Kidney (tissue), 14 donors: ENCODE data around the gene PRODH2. TPM values are rescaled to one million over a fixed set of nuclear protein-coding genes. Genes with fewer than 3 reads are reported as not detected.

Source experiments
- DNase-seq, 5 donors: peaks; one replicate each; pipeline ENCODE4 v3.0.0-alpha.2; 2013 to 2020
- FAIRE-seq: peaks from 2 replicates; lab custom pipeline; 2012; peaks lifted over from hg19 to GRCh38; lab: Jason Lieb, UNC
- H3K27ac ChIP-seq, 2 donors: one replicate each; pipeline ENCODE4 v1.7.0; 2013; ENCODE audit warnings: low read depth in 2 of 2, low read length in 2 of 2, inconsistent platforms in 1 of 2
- H3K27me3 ChIP-seq: one replicate; pipeline ENCODE4 v1.7.1; 2013; ENCODE audit warnings: low read length, inconsistent platforms; ENCODE audit not compliant: control insufficient read depth, insufficient read depth
- H3K36me3 ChIP-seq, 3 donors: one replicate each; pipeline versions ENCODE4 v1.7.0 to v1.7.1; 2013; ENCODE audit warnings: low read length in 3 of 3, control low read depth in 1 of 3, inconsistent platforms in 1 of 3; ENCODE audit not compliant: insufficient read depth in 3 of 3, control insufficient read depth in 2 of 3
- H3K4me1 ChIP-seq, 3 donors: one replicate each; pipeline versions ENCODE4 v1.7.0 to v1.7.1; 2013; ENCODE audit warnings: low read length in 3 of 3, inconsistent platforms in 1 of 3, low read depth in 1 of 3; ENCODE audit not compliant: control insufficient read depth in 2 of 3, insufficient read depth in 2 of 3
- H3K4me3 ChIP-seq, 3 donors: one replicate each; pipeline versions ENCODE4 v1.7.0 to v1.8.1; 2013; ENCODE audit warnings: low read length in 3 of 3, control low read depth in 1 of 3, inconsistent platforms in 1 of 3
- H3K9ac ChIP-seq, 3 donors: one replicate each; pipeline versions ENCODE4 v1.7.0 to v1.7.1; 2013; ENCODE audit warnings: low read length in 3 of 3, control low read depth in 1 of 3, inconsistent platforms in 1 of 3
- H3K9me3 ChIP-seq, 3 donors: one replicate each; pipeline versions ENCODE4 v1.7.0 to v1.7.1; 2013; ENCODE audit warnings: low read length in 3 of 3, control low read depth in 1 of 3, inconsistent platforms in 1 of 3; ENCODE audit not compliant: control insufficient read depth in 2 of 3, insufficient read depth in 1 of 3
- intact Hi-C: fragments of 100-400 bp; cut with DNase I; formaldehyde crosslinking; loops from one replicate; pipeline ENCODE4 v1.11.1; 2022
- polyA plus RNA-seq: library from polyadenylated mRNA; stranded (reverse); fragments of 350-450 nt; fragmentation: Illumina TruSeq; extraction: RNeasy Lipid Tissue Mini Kit (QIAGEN cat#74804); gene quantifications from one replicate; pipeline ENCODE4 v1.2.3, GENCODE V29; 2014; ENCODE audit warnings: low read depth, low replicate concordance; ENCODE audit not compliant: insufficient read depth
- total RNA-seq: library from RNA; stranded (reverse); fragmentation: NEBNext Ultra II Directional; extraction: Animal tissue kit (Norgen Biotek cat#: 25700); gene quantifications from one replicate; pipeline ENCODE4 v1.2.1, GENCODE V29; 2021
- TF ChIP-seq, protein P1 (sequence below): IDR thresholded peaks from 3 replicates; pipeline ENCODE4 v1.5.1; 2012; ENCODE audit warnings: mild to moderate bottlenecking, moderate library complexity, borderline replicate concordance; ENCODE audit not compliant: insufficient read depth; ENCODE audit errors: extremely low read depth
- donor health status: control.
- donor health status: control.
- donor health status: control.
- donor health status: control.
- donor health status: control.
- donor health status: DM: yes; HTN: yes; CAD: no.
- donor health status: Normal renal cell carcinoma (clear cell type).

Gene PRODH2
- total and polyA plus RNA-seq, 2 donors from 2014 or later = 9.0 to 409 TPM

DNA sequence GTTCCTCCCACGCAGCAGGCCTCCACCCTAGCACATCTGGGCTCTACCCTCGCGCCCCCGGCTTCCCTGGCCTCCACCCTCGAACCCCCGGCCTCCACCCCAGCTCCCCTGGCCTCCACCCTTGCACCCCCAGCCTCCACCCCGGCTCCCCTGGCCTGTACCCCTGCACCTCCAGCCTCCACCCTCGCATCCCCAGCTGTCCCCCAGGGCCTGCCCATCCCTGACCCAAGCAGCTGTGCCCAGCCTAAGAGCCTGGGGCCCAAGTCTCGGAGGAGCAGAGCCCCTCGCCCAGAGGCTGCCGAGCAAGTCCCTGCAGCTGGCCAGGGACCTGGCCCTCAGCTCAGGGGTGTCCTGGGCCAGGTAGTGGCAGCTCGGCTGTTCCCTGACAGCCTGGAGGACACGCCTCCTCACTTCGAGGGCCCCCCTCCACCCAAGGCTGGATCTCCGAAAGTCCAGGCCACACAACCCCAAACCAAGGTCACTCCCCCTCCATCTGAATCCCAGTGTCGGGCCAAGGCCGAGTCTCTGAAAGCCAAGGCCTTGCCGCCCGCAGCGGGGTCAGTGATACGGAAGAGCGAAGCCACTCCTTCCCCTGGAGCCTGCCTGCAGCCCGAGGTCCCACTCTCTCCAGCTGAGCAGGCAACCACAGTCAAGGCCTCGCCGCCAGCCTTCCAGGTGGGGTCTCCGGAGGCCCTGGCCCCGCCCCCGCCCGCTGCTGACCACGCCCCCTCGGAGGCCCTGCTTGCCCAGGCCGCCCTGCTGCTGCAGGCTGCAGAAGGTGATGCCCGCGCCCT lies 45.2 kb downstream of the PRODH2 start:
- Histone ChIP-seq H3K27me3 (no peaks in the 10 kb centered on the region), H3K4me1 (peaks cover 0 to 3% (median 0%) of the 10 kb centered on the region in 3 donors), H3K36me3 (peaks cover 0 to 4% (median 0%) of the 10 kb centered on the region in 3 donors), H3K27ac (no peak overlapping the region), H3K4me3 (no peak overlapping the region), H3K9ac (no peak overlapping the region), H3K9me3 (no peaks in the 10 kb centered on the region)
- FAIRE-seq (no peak), DNase-seq (peak; percentile 88 to 95 (median 92))
- intact Hi-C loops = no loop called here
- TF ChIP-seq, protein P1, sequence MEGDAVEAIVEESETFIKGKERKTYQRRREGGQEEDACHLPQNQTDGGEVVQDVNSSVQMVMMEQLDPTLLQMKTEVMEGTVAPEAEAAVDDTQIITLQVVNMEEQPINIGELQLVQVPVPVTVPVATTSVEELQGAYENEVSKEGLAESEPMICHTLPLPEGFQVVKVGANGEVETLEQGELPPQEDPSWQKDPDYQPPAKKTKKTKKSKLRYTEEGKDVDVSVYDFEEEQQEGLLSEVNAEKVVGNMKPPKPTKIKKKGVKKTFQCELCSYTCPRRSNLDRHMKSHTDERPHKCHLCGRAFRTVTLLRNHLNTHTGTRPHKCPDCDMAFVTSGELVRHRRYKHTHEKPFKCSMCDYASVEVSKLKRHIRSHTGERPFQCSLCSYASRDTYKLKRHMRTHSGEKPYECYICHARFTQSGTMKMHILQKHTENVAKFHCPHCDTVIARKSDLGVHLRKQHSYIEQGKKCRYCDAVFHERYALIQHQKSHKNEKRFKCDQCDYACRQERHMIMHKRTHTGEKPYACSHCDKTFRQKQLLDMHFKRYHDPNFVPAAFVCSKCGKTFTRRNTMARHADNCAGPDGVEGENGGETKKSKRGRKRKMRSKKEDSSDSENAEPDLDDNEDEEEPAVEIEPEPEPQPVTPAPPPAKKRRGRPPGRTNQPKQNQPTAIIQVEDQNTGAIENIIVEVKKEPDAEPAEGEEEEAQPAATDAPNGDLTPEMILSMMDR = no peak

DNA sequence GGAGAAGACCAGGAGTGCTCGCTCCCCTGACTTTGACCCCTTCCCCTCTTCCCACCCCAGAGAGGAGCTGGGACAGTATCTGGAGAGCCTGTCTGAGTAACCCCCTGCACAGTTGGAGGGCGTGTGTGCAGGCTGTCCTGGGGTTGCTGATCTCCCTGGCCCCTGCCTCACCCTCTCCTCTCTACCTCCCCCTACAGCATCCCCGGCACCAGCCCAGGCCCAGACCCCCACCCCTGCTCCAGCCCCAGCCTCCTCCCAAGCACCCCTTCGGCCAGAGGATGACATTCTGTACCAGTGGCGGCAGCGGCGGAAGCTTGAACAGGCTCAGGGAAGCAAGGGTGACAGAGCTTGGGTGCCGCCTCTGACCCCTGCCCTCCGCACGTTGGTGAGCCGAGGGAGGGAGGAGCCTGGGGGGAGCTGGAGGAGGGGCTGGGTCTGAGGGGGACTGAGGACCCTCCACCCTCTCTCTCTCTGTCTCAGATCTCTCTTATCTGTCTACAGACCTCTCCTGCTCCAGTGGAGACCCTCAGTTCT lies 46.0 kb downstream of the PRODH2 start:
- Histone ChIP-seq H3K27me3 (no peaks in the 10 kb centered on the region), H3K36me3 (peaks cover 0 to 10% (median 4%) of the 10 kb centered on the region in 3 donors), H3K4me3 (no peak overlapping the region), H3K4me1 (peaks cover 0 to 3% (median 0%) of the 10 kb centered on the region in 3 donors), H3K9me3 (no peaks in the 10 kb centered on the region), H3K9ac (no peak overlapping the region), H3K27ac (no peak overlapping the region)
- FAIRE-seq = no peak
- peak in 1 of 5 donors; percentile 55 for DNase-seq
- intact Hi-C loops = no loop called here
- TF ChIP-seq, protein P1 = no peak

DNA sequence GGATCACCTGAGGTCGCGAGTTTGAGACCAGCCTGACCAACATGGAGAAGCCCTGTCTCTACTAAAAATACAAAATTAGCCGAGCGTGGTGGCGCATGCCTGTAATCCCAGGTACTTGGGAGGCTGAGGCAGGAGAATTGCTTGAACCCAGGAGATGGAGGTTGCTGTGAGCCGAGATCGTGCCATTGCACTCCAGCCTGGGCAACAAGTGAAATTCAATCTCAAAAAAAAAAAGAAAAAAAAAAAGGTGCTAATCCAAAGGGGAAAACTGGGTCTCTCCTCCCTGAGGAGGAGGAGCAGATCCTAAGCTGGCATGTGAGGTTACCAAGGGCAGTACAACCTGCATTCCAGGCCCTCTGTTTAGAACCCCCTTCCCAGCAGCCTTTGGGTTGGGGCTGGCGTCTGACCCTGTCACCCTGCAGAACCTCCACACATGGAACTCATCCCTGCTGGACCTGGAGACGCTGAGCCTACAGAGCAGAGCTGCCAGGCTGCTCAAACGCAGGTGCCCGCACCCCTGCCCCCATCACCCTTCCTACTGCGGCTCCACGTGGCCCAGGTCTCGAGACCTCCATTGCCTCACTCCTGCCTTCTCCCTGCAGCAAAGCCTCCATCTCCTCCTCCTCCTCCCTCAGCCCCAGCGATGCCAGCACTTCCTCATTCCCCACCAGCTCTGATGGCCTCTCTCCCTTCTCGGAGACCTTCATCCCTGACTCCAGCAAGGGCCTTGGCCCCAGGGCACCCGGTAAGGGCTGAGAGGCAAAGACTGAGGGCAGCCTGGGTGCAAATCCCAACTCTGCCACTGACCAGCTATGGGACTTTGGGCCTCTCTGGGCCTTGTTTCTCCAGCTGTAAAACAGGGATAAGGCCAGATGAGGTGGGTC lies 48.0 kb downstream of the PRODH2 start:
- H3K9me3 ChIP-seq = no peaks in the 10 kb centered on the region
- FAIRE-seq = no peak
- H3K27ac ChIP-seq = no peak overlapping the region
- peaks cover 0 to 10% (median 4%) of the 10 kb centered on the region in 3 donors for H3K36me3 ChIP-seq
- no peak overlapping the region for H3K4me3 ChIP-seq
- intact Hi-C loops = no loop called here
- peak in 1 of 5 donors; percentile 31 for DNase-seq
- H3K4me1 ChIP-seq = peaks cover 0 to 3% (median 0%) of the 10 kb centered on the region in 3 donors
- no peaks in the 10 kb centered on the region for H3K27me3 ChIP-seq
- H3K9ac ChIP-seq = no peak overlapping the region
- TF ChIP-seq, protein P1 = no peak
